ENCODE measurements around the gene SMG6.
"Not testable (repeated sequence)": the region's sequence is repeated elsewhere in the genome, so short reads cannot be mapped to it uniquely, and the experiment has no call there.

Gene SMG6

GRCh38 chr17:2263183-2264066, 40.2 kb downstream of the SMG6 start:
- DNase-seq (ENCODE audit: low spot score), result no peak

DNA sequence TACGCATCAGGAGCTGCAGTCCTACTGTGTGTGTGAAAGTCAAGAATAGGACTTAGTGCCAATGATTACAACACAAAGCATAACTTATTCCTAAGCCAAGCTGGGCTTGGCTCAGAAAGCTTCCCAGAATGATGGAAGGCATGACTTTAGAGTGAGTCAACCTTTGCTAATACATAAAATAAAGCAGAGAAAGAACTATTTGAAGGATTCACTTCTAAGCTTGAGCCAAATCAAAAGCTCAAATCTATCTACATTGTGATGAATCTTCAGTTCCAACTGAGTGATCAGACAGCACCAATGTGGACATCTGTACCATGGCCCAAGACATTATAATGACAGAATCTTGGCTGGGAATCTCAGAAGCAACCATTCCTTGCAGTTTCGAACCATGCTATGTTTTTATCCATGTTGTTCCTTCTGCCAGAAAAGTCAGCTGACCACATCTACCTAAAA, 41.4 kb downstream of the SMG6 start:
- DNase-seq (ENCODE audit: low spot score), result peak; percentile 62

DNA sequence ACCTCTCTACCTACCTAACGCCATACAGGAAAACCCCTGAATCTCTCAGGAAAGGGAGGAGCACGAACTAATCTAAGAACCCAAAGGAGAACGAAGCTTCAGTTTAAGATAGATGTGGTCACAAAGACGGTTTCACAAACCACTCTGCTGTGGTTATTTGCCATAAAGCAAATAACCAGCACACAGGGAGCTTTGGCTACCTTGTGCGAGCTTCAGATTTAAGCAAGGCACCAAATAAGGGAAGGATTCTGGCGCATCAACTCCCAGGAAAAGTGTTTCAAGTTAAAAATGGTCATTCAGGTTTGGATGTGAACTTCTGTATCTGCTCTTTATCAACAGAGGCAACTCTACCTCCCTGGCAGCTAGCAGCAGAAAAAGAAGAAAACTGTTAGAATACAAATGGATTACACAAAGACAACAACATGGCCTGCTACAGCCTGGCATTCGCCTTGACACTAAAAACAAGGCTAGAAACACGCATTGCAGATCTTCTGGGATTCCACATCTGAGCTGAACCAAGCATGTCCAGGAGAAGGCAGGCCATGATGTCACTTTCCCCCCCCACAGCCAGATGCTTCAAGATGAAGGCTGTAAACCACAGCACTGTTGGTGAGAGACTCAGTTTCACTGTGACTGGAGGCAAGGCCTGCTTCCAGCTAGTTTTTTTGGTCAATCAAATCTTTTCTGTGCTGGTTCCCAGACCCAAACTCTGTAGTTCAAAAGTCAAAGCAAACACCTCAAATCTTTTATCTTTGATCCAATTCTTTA, 43.6 kb downstream of the SMG6 start:
- DNase-seq (ENCODE audit: low spot score), result peak; percentile 56

- DNase-seq (ENCODE audit: low spot score), result not testable (repeated sequence)
These were observed 44.8 kb downstream of the SMG6 start for GRCh38 chr17:2258830-2259229.

GRCh38 chr17:2253768-2254406, 49.7 kb downstream of the SMG6 start:
- no peak for DNase-seq (ENCODE audit: low spot score)

- DNase-seq (ENCODE audit: low spot score), result no peak
These were observed 50.2 kb downstream of the SMG6 start for GRCh38 chr17:2253362-2253761.

GRCh38 chr17:2251098-2251497, 52.5 kb downstream of the SMG6 start:
- no peak for DNase-seq (ENCODE audit: low spot score)

GRCh38 chr17:2250140-2251095, 53.2 kb downstream of the SMG6 start:
- DNase-seq (ENCODE audit: low spot score), result no peak

DNA sequence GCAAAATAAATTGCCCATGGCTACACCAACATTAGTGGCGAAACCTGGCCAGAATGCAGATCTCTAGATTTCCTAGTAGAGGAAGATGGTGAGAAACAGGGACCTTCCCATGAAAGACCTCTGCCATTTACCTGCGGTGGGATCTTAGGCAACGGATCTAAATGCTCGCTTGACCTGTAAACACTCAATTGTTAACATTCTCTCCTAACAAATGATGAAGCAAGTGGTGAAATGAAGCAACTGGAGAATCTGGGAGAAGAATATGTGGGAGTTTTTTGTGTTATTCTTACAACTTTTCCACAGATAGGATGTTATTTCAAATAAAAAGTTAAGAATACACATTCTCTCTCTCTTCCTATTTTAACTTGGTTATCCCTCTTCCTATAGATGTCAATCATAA, 56.6 kb downstream of the SMG6 start:
- DNase-seq (ENCODE audit: low spot score), result no peak

GRCh38 chr17:2244545-2245525, 58.8 kb downstream of the SMG6 start:
- peak; percentile 85 for DNase-seq (ENCODE audit: low spot score)

DNA sequence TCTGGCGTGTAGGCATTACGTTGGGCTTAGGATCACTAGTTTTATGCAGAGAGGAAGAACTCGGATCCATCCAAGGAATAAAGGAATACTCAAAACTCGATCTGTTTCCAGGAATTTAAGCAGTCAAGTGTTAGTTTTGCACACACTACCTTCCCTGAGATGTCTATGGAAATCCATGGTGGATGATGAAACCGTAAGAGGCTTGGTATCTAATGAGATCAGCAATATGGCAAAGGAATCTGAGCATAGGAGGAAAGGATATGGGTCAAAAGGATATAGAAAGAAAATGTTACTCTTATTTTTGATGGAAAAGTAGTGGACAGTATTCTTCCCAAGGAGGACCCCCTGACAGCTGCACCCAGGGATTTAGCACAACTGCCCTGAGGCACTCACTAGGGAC, 59.6 kb downstream of the SMG6 start:
- no peak for DNase-seq (ENCODE audit: low spot score)

GRCh38 chr17:2241823-2242222, 61.8 kb downstream of the SMG6 start:
- no peak for DNase-seq (ENCODE audit: low spot score)

- no peak for DNase-seq (ENCODE audit: low spot score)
These were observed 63.0 kb downstream of the SMG6 start for GRCh38 chr17:2240541-2240940.

GRCh38 chr17:2239882-2240430, 63.6 kb downstream of the SMG6 start:
- peak; percentile 77 for DNase-seq (ENCODE audit: low spot score)

GRCh38 chr17:2239170-2239551, 64.4 kb downstream of the SMG6 start:
- DNase-seq (ENCODE audit: low spot score), result no peak

DNA sequence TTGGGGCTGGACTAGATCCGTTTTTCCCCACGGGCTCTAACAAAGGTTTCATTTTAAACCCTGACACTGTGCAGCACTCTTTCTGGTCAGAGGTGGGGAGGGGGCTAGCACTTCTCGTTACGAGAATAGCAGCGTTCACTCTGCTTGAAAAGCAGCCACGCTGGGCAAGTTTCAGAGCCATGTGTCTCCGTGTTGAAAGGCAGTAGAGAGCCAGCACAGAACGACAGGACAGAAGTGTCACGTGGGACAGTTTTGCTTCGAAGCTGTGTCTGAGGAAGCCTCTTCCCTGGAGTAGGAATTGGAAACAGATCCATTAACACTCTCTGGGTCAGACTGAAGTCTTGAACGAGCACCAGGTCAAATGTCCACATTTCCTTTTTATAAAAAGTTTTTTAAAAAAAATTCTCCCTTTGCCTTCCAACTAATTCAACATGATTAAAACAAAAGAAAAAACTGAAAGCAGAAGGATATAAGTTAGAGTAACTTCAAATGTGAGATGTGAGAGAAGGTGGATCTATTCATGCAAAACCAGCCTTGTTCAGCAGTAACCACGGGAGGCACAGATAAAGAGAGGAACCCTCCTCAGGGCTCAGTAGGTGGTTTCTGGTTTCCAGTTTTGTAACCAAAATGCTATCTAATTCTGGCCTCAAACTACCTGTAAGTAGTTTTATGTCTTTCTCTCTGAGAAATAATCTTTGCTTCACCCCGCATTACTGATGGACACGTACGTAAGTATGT, 65.0 kb downstream of the SMG6 start:
- DNase-seq (ENCODE audit: low spot score), result no peak

- DNase-seq (ENCODE audit: low spot score), result no peak
These were observed 65.6 kb downstream of the SMG6 start for GRCh38 chr17:2237950-2238349.

DNA sequence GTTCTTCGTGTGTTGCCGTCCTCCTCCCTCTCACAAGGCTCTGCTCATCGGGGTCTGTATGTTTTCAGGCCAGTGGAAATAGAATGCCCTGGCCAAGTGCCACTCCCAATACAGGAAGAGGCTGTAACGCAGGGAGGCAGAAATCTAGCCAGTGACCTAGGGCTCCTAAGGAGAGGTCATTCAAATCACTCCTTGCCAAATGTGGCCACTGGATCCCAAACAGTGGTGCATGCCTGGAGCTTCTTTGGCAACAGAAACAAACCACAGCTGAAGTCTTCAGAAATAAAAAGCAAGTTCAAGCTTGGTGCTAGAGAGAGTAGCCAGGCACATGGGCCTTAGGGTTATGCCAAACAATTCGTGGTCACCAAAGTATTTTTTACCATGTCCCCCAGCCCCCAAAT, 66.1 kb downstream of the SMG6 start:
- DNase-seq (ENCODE audit: low spot score), result no peak

DNA sequence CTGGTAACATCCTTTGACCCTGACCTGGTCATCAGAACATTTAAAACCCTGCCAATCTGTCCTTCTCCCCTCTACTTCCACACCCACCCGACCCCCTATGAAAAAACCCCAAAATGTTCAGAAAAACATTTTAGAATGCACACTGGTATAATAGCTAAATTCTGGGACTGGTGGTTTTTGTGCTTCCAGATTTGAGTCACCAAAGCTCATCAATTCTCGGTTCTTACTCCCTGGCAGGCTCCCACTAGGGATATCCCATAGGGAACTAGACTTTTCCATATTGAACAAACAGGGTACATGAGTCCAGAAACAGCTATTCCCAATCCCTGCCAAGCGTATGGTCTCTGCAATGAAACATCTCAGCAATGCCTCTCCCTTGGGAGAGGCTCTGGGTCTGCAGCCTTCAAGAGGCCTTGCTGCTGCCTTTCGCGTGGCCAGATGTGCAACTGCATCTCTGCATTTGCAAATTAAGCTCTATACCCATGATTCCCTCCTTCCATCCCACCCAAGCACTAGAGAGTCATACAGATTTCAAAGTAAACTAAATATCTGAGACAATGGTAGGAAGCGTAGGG, 67.7 kb downstream of the SMG6 start:
- no peak for DNase-seq (ENCODE audit: low spot score)
